GM19395 (cell line): ENCODE measurements around the gene PAK1IP1.
"Not testable (repeated sequence)": the region's sequence is repeated elsewhere in the genome, so short reads cannot be mapped to it uniquely, and the experiment has no call there.

Source experiments
- ATAC-seq: cut with Tn5 transposase; IDR thresholded peaks from one replicate; pipeline ENCODE4 v1.9.1; 2021; ENCODE audit warnings: mild to moderate bottlenecking, moderate library complexity; ENCODE audit not compliant: unreplicated experiment

Gene PAK1IP1

GRCh38 chr6:10694302-10695085 lies at the start of gene PAK1IP1, which contains the start of gene C6orf52:
PAK1IP1 (plus strand) TSS chr6:10694972; CDS start chr6:10694986, 14 bp downstream.
C6orf52 (minus strand) TSS chr6:10694616; CDS start chr6:10687550, 7,066 bp downstream.
- peak; percentile 99 for ATAC-seq

- no peak for ATAC-seq
These were observed 39.2 kb upstream of the PAK1IP1 start for GRCh38 chr6:10655508-10656055.

- ATAC-seq = no peak
These were observed 35.7 kb upstream of the PAK1IP1 start for GRCh38 chr6:10658910-10659698.

GRCh38 chr6:10659699-10660348 lies 34.9 kb upstream of the PAK1IP1 start:
- no peak for ATAC-seq

GRCh38 chr6:10660431-10661191 lies 34.2 kb upstream of the PAK1IP1 start:
- ATAC-seq = not testable (repeated sequence)

- ATAC-seq = no peak
These were observed 32.6 kb upstream of the PAK1IP1 start for GRCh38 chr6:10662207-10662606.

- ATAC-seq = no peak
These were observed 32.0 kb upstream of the PAK1IP1 start for GRCh38 chr6:10662742-10663141.

- ATAC-seq = not testable (repeated sequence)
These were observed 29.2 kb upstream of the PAK1IP1 start for GRCh38 chr6:10665595-10665994.

GRCh38 chr6:10668126-10668917 lies 26.4 kb upstream of the PAK1IP1 start:
- no peak for ATAC-seq

GRCh38 chr6:10676403-10676802 lies 18.4 kb upstream of the PAK1IP1 start:
- no peak for ATAC-seq

- no peak for ATAC-seq
These were observed 16.3 kb upstream of the PAK1IP1 start for GRCh38 chr6:10678456-10678855.

- no peak for ATAC-seq
These were observed 13.0 kb upstream of the PAK1IP1 start for GRCh38 chr6:10681795-10682194.

GRCh38 chr6:10682355-10682988 lies 12.3 kb upstream of the PAK1IP1 start:
- ATAC-seq = no peak

- no peak for ATAC-seq
These were observed 10.2 kb upstream of the PAK1IP1 start for GRCh38 chr6:10684618-10685017.

- ATAC-seq = no peak
These were observed 9.5 kb upstream of the PAK1IP1 start for GRCh38 chr6:10685092-10685915.

- ATAC-seq = no peak
These were observed 7.9 kb upstream of the PAK1IP1 start for GRCh38 chr6:10686901-10687300.

GRCh38 chr6:10687582-10687981 lies 7.2 kb upstream of the PAK1IP1 start:
- no peak for ATAC-seq
